Measurements from ENCODE around the gene SLC15A5.

SLC15A5 gene

DNA sequence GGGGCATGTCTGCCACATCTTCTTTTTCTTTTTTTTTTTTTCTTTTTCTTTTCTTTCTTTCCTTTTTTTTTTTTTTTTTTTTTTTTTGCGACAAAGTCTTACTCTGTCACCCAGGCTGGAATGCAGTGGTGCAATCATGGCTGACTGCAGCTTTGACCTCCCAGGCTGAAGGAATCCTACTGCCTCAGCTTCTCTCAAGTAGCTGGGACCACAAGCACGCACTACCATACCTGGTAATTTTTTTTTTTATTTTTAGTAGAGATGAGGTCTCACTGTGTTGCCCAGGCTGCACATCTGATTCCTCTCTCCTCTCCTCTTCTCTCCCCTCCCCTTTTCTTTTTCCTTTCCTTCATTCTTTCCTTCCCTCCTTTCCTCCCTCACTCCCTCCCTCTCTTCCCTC, 18.5 kb downstream of the SLC15A5 start:
- no peak for DNase-seq

DNA sequence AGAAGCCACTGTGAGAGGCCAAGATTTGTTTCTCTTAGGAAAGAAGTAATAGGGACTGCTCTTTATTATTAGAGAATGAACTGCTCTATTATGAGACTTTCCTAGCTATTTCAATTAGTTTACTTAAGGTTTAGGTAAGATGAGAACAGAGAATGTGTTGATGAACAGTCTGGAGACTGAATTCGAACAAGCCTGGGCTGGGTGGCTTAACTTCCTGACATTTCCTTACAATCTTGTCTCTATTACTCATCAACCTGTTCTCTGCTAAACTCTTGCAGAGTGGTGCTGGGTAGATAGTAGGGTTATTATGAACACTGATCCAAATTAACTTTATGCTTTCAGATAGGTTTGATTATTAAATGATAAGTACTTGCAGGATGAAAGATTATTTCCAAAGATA, 31.2 kb downstream of the SLC15A5 start:
- DNase-seq = no peak

DNA sequence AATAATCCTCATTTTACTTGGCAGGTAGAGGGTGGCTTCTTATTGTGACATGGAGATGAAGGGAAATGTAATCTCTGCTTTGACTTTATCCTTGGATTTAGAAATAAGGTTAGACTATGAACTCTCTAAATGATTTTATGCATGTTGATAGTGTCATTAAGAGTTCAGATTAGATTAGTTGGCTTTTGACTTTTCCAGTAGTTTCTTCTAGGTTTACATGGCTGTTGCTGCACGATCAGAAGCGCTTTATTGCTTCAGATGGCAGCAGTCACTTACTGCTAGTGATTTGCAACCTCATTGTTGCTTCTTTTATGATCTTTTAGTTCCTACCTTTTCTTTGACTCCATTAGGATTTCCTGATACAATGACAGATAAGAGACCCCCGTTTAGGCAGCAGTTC, 32.3 kb downstream of the SLC15A5 start:
- no peak for DNase-seq

DNA sequence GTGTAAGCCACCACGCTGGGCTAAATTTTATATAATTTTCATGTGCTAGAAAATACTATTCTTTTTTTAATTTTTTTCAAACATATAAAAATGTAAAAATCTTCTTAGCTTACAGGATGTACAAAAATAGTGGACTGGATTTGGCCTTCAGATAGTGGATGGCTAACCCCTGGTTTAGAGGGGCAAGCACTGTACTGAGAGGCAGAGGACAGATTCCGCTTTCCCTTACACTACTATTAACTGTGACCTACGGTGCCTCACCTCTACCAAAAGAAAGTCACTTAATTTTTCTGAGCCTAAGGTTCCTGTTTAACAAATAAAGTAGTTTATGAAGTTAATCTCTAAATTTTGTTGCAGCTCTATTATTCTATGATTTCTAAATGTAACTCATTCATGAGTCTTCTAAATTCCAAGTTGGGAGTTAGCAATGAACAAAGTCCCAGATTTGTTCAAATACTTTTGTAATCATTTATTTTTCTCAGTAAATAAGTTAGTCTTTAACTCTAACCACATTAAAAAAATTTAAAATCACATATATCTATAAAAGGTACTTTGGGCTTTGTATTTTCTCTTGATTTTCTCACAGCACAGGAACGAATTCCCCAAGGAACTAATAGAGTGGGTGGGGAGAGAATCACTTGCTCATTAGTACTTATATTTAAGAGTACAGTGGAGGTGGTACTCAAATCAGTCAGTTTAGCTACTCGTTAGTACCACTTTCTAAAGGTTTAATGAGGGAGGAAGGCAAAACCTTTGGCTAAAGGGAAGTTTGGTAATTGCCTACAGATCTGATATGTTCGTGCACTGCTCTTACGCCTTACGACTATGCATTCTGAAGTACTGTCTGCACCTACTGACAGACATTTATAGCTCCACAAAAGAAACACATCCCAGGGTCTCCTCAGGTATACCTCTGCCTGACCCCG, 33.7 kb downstream of the SLC15A5 start:
- no peak for DNase-seq

DNA sequence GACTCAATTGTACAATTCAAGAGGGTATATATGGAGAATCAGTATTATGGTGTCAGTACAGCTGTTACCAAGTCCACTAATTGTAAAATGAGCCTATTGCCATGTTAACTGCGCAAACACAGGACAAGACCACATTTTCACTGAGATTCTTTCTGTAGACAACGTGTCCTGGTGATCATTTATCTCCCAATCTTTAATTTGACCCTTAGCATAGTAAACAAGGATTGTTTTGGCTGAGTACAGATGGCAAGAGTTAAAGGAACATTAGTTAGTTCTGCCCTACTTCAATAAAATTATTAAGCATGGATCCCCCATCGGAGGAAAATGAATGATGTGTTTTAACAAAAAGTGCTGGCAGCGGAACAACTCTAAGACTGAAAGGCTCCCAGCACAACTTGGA, 36.1 kb downstream of the SLC15A5 start:
- no peak for DNase-seq

DNA sequence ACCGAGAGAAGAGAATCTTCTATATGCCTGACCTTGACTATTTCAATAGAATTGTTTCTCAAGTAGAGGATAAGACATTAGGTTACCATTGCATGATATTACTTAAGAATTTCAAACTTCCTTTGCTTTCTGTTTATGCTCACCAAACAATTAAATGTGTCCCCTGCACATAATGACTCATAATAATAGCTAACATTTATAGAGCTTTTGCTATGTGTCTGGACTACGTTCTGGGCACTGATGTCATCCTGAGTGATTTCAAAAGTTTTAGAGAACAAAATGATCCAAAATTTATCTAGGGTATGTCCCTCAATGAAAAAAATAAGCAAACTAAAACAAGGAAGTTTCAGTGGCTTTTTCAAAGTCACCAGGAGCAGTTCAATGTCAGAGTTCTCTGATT, 38.8 kb downstream of the SLC15A5 start:
- no peak for DNase-seq

DNA sequence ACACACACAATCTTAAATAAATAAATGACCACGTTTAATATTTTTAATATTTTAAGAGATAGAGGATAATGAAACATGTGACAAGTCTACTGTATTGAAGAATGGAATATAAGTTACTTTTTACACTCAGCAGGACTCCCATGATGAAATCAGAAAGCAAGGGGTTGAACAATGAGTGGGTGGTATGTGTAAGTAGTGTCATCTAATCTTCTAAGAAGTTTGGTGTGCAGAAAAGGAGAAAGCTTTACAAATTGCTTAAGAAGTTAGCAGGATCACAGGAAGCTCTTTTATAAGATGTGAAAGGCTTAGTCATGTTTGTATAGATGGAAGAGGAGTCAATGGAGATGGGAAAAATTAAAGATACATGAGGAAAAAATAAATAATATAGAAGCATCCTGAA, 47.8 kb downstream of the SLC15A5 start:
- no peak for DNase-seq

DNA sequence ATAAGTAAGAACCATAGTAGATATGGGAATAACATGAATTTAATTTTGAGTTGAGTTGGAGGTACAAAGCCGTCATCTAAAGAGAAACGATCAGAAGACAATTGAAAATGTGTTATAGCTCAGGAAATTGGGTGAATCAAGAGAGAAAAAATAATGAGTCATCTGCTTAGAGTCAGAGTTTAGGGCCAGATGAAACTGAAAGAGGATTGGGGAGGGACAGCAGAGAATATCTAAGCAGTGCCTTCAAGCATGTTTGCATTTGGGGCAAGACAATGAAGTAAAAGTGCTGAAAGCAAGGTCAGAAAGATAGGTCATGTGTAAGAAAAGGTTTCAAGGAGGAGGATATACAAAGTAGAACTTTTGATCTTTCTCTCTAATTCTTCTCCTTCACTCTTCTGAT, 49.4 kb downstream of the SLC15A5 start:
- no peak for DNase-seq

DNA sequence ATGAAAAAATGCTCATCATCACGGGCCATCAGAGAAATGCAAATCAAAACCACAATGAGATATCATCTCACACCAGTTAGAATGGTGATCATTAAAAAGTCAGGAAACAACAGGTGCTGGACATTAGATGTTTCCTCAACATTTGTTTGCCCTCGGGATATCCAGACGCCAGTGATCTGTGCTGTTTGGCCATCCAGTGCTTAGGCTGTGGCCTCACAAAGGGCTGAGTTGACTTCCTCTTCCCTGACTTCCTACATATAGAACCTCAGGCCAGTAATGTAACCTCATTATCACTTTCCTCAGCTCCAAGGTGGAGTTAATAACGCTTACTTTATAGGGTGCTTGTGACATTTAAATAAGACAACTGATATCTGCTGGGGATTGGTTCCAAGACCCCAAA, 51.8 kb downstream of the SLC15A5 start:
- DNase-seq = no peak

DNA sequence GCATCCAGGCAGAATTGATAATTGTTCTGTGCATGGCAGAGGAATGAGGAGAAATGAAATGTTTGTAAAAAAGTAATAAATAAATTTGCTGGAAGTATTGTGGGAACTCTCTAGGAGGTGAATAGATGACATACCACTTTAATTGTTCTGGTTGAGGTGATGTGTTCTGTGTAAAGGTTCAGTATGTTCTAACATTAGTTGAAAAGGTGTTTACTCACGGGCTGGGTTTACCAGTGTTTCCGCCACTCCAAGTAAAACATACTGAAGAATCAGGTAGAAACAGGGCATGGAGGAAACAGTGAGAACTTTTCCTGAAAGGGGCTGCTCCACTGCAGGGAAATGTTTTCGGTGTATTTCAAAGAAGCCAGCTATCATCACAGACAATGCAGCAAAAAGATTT, 53.3 kb downstream of the SLC15A5 start:
- no peak for DNase-seq

DNA sequence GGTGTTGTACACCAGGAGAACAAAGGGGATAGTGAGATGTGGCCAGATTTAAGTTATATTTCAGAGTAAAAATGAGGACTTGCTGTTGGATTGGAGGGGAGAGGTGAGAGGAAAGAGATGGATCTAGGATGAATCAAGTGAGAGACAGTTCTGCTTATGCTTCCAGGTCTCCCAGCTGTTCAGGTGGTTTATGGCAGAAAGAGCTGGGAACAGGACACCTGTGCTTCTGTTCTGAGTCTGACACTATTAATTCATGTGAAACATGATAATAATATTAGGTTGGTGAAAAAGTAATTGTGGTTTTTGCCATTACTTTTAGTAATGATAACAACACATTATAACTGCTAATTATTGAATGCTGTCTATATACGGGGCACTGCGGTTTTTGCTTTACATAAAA, 55.7 kb downstream of the SLC15A5 start:
- DNase-seq = no peak

DNA sequence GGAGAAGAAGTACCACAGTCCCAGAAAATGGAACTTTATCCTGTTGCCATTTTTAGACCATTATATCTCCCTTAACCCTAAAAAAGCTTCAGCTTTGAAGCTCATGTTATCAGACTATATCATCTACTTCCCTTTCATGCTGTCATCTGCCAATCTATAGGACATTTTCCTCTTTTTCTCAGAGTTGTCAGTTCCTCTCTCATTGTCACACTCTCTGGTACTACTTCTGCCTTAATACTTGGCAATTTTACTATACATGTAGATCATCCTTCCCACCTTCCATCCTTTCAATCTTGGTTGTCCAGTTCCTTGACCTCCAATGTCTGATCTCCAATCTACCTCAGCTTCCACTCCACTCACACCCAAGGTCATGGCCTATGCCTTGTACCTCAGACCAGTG, 57.4 kb downstream of the SLC15A5 start:
- no peak for DNase-seq

DNA sequence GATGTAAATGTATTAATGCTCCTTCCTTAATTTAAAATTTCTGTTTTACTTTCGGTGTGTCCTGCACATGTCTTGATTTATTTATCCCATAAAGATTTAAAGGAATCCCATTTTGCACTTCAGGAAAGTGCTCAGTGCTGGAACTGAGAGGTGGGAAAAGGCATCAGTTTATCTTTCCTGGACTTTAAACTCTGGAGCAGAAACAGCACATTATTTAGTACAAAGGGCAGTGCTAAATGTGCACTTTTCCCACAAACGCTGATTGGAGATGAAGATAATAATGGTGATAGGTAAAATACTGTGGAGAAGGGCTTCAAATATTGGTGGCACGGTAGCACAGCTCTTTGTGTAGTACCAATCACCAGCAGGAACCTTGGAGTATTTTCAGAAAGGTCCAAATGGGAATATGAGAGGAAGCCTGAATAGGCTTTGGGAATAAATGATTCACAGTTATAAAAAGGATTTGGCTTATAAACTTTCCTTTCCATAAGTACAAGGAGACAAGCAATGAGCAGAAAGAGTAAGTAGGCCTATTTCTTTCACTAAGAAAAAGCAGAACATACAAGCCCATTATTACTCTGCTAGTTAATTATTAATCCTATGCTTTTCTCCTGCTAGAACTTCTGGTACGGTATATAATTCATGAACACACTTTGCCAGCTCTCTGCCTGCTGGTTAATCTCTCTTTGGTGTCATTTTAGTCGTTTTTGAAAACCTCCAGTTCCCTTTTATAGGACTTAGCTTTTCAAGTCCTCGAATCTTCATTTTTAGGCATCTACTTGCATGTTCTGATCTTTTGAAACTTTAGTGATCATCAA, 58.3 kb downstream of the SLC15A5 start:
- no peak for DNase-seq

DNA sequence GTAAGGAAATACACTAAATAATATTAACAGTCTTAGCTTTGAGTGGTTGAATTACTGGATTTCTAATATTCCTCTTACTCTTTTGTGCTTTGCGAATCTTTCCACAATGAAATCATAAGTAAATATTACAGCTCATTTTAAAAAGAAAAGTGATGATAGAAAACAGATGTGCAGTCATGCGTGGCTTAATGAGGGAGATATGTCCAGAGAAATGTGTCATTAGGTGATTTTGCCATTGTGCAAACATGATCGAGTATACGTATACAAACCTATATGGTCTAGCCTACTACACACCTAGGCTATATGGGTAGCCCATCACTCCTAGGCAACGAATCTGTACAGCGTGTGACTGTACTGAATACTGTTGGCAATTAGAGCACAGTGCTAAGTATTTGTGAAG, 59.3 kb downstream of the SLC15A5 start:
- DNase-seq = no peak

DNA sequence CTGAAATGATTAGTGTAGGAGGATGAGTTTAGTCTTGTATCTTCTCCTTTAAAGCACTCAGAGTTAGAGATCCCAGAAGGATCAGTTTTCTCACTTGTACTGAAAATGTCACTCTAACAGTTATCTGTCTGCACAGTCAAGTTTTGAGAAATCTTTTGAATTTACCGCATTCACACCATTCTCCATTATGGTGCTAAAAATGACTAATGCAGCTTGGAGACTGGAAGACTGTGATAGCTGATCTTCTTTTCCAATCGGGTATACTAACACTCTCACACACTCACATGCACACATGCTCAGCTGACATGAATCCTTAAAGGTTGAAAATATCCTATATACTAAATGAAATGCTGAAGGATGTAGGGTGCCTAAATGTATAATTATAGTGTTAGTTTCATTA, 65.8 kb downstream of the SLC15A5 start:
- DNase-seq = no peak

DNA sequence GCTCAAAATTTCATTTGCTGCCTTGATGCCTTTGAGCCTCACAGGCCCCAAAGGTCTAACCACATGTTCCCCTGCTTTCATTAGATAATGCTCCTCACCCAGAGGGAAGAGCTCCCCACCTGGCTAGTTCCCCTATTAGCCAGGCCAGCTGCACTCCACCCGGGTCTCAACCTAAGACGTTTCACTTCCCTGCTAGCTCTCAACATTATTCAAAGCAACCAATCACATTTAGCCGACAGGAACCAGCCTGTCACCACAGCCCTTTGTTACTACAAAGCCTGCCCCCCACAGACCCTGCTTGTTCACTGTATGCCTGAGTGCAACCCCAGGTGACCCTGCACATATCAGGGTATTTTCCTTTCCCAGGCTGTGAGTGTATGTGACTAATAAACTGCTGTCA, 78.6 kb downstream of the SLC15A5 start:
- no peak for DNase-seq

DNA sequence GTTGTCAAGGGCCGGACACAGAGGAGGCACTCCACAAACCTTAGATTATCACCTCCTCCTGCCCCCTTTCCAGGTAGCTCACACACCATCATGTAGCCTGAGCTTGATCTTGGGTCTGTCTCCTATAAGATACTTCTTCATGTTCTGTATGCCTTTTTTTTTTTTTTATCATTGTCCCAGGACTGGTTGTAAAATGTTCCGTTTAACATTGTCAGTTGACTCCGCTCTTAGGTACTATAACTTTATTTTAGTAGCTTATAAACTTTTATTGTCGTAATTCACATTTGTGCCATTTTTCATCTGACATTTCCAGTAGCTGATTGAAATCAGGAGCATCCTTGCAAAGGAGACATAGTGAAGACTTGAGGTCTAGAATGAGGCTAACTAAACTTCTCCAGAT, 79.9 kb downstream of the SLC15A5 start:
- DNase-seq = no peak

DNA sequence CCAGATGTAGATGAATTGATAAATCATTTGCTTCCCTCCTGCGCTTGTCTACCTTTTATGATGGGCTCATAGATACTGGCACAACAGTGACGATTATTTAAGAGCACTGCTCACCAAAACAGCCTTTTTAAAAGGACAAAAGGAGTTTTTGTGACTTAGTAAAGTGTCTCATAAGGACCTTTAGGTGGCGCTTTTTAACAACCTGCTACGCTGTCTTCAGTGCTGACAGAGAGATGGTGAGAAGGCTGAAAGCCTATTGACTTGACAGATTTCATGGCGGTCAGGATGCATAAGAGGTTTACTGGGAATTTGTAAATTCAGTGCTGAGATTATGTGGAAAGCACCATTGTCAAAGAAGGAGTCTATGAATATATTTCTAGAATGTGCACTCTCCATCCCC, 87.6 kb downstream of the SLC15A5 start:
- peak; percentile 9 for DNase-seq

DNA sequence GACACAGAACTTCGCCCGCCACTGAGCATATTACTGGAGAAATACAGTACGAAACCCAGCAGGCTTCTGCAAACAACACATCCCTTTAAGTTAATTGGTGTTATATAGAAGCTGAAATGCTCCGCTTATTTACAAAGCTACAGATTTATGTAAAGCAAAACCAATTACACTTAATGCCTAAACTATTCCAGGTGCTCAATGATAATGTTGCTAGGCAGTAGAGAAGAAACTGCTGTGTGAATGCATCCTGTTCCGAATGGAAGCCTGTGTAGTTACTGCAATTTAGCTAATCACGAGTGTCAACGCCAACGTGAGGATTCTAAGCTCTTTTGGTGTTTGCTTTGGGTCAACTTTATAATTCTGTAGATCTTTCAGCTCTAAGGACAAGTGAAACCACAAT, 89.8 kb downstream of the SLC15A5 start:
- DNase-seq = no peak

DNA sequence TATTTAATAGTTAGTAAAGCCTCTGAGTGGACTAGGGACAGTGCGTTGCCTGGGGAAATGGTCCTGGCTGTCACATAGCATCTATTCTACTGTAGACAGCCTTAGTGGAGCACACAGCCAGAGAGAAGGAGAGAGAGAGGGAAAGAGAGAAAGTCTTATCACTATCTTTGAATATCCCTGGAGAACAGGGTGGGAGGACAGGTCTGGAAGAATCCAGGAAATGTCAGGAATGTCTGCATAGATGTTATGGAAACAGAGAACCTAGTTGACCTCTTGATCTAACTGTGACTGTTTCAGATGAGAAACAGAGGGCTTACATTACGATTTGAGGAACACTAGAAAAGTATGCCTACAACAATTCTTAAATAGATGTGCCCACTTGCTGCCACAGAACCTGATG, 92.8 kb downstream of the SLC15A5 start:
- DNase-seq = no peak

DNA sequence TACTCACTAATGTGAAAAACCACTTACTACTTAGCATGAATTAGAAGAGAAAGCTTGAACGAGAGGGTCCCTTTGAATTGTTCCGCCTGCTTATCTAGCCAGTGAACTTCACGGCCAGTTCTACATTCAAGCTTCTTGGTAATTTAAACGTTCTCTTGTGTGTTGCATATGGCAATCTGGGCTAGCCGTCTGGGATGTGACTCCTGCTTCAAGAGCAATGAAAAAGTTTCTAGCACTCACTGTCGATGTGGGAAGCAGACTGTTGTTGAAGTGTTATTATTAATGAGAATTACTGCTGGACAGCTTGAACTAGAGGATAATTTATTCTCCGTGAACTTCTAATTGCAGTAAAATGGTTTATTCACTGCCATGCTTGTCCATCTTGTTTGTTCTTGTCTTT, 93.9 kb downstream of the SLC15A5 start:
- DNase-seq = no peak

DNA sequence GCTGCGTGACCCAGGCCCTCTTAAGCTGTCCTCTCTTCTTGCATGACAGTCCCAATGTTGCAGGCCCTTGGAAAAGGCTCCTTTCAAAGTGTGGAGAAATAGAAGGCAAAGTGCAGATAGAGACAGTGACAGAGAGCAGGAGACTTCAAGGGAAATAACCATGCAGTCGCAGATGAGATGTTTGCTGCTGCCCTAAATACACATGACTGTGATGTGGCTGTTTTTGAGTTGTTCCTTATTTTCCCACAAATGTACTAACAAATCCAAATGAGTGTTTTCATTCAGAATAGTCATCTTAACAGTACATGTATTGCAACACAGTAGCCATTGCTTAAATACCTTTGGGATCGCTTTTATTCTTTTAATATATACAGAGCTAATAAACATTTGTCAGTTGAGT, 101.6 kb downstream of the SLC15A5 start:
- DNase-seq = no peak

DNA sequence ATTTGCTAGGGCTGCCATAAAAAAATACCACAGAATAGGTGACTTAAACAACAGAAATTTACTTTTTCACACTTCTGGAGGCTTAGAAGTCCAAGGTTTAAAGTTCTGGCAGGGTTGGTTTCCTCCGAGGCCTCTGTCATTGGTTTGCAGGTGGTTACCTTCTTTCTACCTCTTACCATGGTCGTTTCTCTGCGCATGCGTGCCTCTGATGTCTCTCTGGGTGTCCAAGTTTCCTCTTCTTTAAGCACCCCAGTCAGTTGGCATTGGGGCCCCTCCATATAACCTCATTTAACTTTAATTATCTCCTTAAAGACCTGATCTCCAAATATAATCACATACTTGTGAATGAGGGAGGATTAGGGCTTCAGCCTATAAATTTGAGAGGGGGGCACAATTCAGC, 103.2 kb downstream of the SLC15A5 start:
- DNase-seq = no peak

DNA sequence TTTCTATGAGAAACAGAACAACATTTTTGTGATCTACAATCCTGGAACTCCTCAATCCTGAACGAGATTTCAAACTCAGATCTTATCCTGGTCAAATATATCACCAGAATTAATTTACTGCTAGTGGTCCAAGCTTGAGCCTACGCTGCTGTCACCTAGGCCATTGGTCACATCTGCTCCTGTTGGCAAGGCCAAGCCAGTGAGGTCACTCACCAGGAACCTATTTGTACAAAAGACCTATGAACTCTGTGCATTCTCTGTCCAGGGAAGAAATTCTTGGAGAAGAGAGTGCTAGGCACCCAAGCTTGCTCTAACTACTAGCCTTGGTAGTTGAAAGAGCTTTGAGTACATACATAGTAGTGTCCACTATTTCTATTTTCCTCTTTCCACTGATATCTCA, 106.1 kb downstream of the SLC15A5 start:
- DNase-seq = no peak

Measured in NCI-H2029 (cell line).